Lung (tissue), 12 donors: ENCODE results near the gene SEPTIN8. TPM values are rescaled to one million over a fixed set of nuclear protein-coding genes. Genes with fewer than 3 reads are reported as not detected.

Experiments
- ATAC-seq: fragments of 200-7000 bp; cut with Tn5 transposase; one replicate; pipeline ENCODE4 v1.9.1; 2020; ENCODE audit warnings: moderate number of reproducible peaks; ENCODE audit not compliant: insufficient read depth, low FRiP score
- DNase-seq, 3 donors: peaks; one replicate each; pipeline ENCODE4 v3.0.0-alpha.2; 2013 to 2017
- H3K27ac ChIP-seq, 2 donors: one replicate each; pipeline ENCODE4 v1.5.1; 2013; ENCODE audit warnings: mild to moderate bottlenecking in 2 of 2, moderate library complexity in 2 of 2, control low read depth in 1 of 2, inconsistent platforms in 1 of 2, low read depth in 1 of 2, low read length in 1 of 2
- H3K27me3 ChIP-seq, 3 donors: one replicate each; pipeline ENCODE4 v1.5.1; 2013; ENCODE audit warnings: low read length in 2 of 3; ENCODE audit not compliant: control insufficient read depth in 3 of 3, insufficient read depth in 3 of 3
- H3K36me3 ChIP-seq, 4 donors: one replicate each; pipeline ENCODE4 v1.5.1; 2013; ENCODE audit warnings: low read length in 4 of 4, mild to moderate bottlenecking in 1 of 4, moderate library complexity in 1 of 4; ENCODE audit not compliant: control insufficient read depth in 4 of 4, insufficient read depth in 4 of 4
- H3K4me1 ChIP-seq, 5 donors: one replicate each; pipeline ENCODE4 v1.5.1; 2013; ENCODE audit warnings: low read length in 5 of 5, mild to moderate bottlenecking in 2 of 5, moderate library complexity in 1 of 5; ENCODE audit not compliant: control insufficient read depth in 5 of 5, insufficient read depth in 5 of 5
- H3K4me3 ChIP-seq: one replicate; pipeline ENCODE4 v1.5.1; 2013; ENCODE audit warnings: mild to moderate bottlenecking, control low read depth, moderate library complexity
- H3K9ac ChIP-seq, 2 donors: one replicate each; pipeline ENCODE4 v1.5.1; 2013; ENCODE audit warnings: low read length in 2 of 2, control low read depth in 1 of 2; ENCODE audit not compliant: insufficient read depth in 1 of 2
- H3K9me3 ChIP-seq, 4 donors: one replicate each; pipeline ENCODE4 v1.5.1; 2013; ENCODE audit warnings: low read length in 3 of 4, mild to moderate bottlenecking in 1 of 4, moderate library complexity in 1 of 4; ENCODE audit not compliant: control insufficient read depth in 4 of 4, insufficient read depth in 3 of 4
- WGBS, 2 donors: extraction: QIAGEN DNeasy Blood & Tissue Kit; methylation state at CpG; one replicate each; pipeline ENCODE4 v1.1.7; 2013; 5-methylcytosine and 5-hydroxymethylcytosine counted together
- polyA plus RNA-seq, 2 donors: library from polyadenylated mRNA; stranded (reverse); fragments of 200-250 nt; gene quantifications; one replicate each; pipeline ENCODE4 v1.2.1, GENCODE V29; 2013
- total RNA-seq, 2 donors: library from RNA; depleted of rRNA in 1 of 2; stranded (reverse); fragments of >200 nt in 1 of 2; gene quantifications; one replicate each; pipeline ENCODE4 v1.2.1, GENCODE V29; 2014 to 2021
- TF ChIP-seq, protein P1 (sequence below): IDR thresholded peaks from 2 replicates; pipeline ENCODE4 v1.5.1; 2012; ENCODE audit warnings: mild to moderate bottlenecking; ENCODE audit errors: control extremely low read depth, extremely low read depth
- donor health status: control.
- donor health status: control.
- donor health status: Bipolar disorder and iron deficiency.
- donor health status: healthy.
- donor health status: DM: yes; HTN: yes; CAD: no.

Gene SEPTIN8
- total and polyA plus RNA-seq, 4 donors, result 12.4 to 37.8 (median 22.0) TPM

DNA sequence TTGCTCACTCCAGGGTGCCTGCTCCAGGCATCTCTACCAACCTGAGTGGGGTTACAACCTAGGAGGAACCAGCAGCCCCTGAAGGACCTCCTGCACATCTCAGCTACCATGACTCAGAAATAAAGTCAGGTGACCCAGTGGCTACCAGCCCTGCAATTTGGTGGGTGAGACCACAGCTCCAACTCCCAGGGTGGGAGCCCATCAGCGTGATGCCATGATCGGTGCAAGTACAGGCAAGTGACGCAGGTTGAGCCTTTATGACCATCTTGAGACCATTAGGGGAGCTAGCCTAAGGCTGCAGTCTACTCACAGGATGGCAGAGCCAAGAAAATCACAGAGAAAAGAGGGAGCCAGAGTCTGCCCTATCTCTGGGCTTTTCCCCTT, 8.6 kb downstream of the SEPTIN8 start:
- 97% methylated on average over 3 of the region's 3 CpGs for WGBS, 2 donors

DNA sequence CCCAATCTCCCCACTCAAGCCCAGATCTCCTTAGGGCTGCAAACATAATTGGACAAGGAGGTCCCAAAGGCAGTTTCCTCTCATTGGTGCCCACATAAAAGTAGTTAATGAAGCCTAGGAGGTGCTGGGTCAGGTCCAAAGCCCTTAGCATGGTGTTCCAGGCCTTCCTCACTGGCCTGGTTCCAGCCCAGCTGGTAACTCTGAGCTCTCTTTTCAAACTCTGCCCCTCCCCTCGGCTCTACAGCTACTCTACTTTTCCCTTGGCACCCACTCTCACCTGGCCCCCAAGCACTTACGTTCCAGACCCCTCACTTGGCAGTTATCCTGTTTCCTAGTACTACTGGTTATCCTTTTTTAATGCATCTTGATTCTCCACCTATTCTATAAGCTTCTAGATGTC, 9.9 kb downstream of the SEPTIN8 start:
- peaks cover 0 to 19% (median 12%) of the 10 kb centered on the region in 4 donors for H3K36me3 ChIP-seq
- peaks cover 14 to 27% (median 19%) of the 10 kb centered on the region in 5 donors for H3K4me1 ChIP-seq
- WGBS, 2 donors, result 51 to 73% methylated on average over 2 of the region's 2 CpGs
- H3K9me3 ChIP-seq, result no peaks in the 10 kb centered on the region
- ATAC-seq, result no peak
- peak in 1 of 3 donors; percentile 13 for DNase-seq
- H3K9ac ChIP-seq, result no peak overlapping the region
- no peak overlapping the region for H3K27ac ChIP-seq
- H3K4me3 ChIP-seq, result no peak overlapping the region
- TF ChIP-seq, protein P1, sequence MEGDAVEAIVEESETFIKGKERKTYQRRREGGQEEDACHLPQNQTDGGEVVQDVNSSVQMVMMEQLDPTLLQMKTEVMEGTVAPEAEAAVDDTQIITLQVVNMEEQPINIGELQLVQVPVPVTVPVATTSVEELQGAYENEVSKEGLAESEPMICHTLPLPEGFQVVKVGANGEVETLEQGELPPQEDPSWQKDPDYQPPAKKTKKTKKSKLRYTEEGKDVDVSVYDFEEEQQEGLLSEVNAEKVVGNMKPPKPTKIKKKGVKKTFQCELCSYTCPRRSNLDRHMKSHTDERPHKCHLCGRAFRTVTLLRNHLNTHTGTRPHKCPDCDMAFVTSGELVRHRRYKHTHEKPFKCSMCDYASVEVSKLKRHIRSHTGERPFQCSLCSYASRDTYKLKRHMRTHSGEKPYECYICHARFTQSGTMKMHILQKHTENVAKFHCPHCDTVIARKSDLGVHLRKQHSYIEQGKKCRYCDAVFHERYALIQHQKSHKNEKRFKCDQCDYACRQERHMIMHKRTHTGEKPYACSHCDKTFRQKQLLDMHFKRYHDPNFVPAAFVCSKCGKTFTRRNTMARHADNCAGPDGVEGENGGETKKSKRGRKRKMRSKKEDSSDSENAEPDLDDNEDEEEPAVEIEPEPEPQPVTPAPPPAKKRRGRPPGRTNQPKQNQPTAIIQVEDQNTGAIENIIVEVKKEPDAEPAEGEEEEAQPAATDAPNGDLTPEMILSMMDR, result no peak
- H3K27me3 ChIP-seq, result no peaks in the 10 kb centered on the region

More for the DNA sequence above, 8.6 kb downstream of the SEPTIN8 start:
- no peak for ATAC-seq
- no peak overlapping the region for H3K27ac ChIP-seq
- no peak overlapping the region for H3K4me3 ChIP-seq
- H3K9me3 ChIP-seq, result no peaks in the 10 kb centered on the region
- H3K27me3 ChIP-seq, result no peaks in the 10 kb centered on the region
- DNase-seq, result no peak
- H3K9ac ChIP-seq, result no peak overlapping the region
- TF ChIP-seq, protein P1, result no peak
- peaks cover 14 to 27% (median 23%) of the 10 kb centered on the region in 5 donors for H3K4me1 ChIP-seq
- H3K36me3 ChIP-seq, result peaks cover 0 to 13% (median 8%) of the 10 kb centered on the region in 4 donors

DNA sequence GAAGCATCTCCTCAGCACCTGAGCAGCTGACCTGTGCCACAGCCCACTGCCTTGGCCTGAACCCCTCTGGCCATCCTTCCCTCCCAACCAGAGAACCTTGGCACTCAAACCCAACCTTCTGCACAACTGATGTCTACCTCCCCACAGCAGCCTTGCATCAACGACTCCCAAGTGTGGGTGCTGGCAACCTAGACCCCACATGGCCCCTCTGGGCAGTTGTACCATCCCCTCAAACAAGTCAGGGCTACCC, 10.3 kb downstream of the SEPTIN8 start:
- Histone ChIP-seq H3K9me3 (no peaks in the 10 kb centered on the region), H3K4me3 (no peak overlapping the region), H3K9ac (no peak overlapping the region), H3K36me3 (peaks cover 0 to 20% (median 12%) of the 10 kb centered on the region in 4 donors), H3K27ac (no peak overlapping the region), H3K4me1 (peaks cover 14 to 27% (median 19%) of the 10 kb centered on the region in 5 donors), H3K27me3 (no peaks in the 10 kb centered on the region)
- DNase-seq, result no peak
- WGBS, 2 donors, result 93 to 95% methylated on average over 1 of the region's 1 CpG
- no peak for ATAC-seq
- TF ChIP-seq, protein P1, result no peak
